ENCODE data around the gene INTS4. TPM values are rescaled to one million over a fixed set of nuclear protein-coding genes. Genes with fewer than 3 reads are reported as not detected.

The INTS4 gene
- total and polyA plus RNA-seq, 2 experiments from 2014 or later = 24.6 to 47.6 TPM

DNA sequence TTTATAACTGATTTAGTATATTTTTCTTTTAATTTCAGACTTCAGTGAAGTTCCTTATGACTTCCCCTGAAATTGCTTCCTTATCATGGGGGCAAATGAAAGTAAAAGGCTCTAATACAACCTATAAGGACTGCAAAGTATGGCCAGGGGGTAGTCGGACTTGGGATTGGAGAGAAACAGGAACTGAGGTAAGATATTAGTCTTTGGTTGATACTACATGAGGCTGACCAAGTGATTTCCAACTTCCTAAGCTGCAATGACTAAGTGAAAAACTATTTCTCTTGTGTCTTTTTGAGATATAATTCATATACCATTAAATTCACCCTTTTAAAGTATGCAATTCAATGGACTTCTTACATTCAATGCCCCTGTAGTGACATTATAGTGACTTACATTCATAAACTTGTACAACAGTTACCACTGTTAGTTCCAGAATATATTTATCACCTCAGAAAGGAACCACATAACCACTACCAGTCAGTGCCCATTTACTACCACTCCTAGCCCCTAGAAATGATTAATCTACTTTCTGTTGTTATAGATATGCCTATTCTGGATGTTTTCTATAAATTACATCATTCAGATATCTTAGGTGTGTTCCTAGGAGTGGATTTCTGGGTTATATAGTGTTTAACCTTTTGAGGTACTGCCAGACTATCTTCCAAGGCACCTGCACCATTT is 151.9 kb downstream of the INTS4 start (continued):
- TF ChIP-seq, protein P1, sequence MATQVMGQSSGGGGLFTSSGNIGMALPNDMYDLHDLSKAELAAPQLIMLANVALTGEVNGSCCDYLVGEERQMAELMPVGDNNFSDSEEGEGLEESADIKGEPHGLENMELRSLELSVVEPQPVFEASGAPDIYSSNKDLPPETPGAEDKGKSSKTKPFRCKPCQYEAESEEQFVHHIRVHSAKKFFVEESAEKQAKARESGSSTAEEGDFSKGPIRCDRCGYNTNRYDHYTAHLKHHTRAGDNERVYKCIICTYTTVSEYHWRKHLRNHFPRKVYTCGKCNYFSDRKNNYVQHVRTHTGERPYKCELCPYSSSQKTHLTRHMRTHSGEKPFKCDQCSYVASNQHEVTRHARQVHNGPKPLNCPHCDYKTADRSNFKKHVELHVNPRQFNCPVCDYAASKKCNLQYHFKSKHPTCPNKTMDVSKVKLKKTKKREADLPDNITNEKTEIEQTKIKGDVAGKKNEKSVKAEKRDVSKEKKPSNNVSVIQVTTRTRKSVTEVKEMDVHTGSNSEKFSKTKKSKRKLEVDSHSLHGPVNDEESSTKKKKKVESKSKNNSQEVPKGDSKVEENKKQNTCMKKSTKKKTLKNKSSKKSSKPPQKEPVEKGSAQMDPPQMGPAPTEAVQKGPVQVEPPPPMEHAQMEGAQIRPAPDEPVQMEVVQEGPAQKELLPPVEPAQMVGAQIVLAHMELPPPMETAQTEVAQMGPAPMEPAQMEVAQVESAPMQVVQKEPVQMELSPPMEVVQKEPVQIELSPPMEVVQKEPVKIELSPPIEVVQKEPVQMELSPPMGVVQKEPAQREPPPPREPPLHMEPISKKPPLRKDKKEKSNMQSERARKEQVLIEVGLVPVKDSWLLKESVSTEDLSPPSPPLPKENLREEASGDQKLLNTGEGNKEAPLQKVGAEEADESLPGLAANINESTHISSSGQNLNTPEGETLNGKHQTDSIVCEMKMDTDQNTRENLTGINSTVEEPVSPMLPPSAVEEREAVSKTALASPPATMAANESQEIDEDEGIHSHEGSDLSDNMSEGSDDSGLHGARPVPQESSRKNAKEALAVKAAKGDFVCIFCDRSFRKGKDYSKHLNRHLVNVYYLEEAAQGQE (IDR thresholded peaks at IDR 0.05; ENCODE audit: unreplicated experiment) = no peak
- TF ChIP-seq NANOG (IDR thresholded peaks at IDR 0.05; ENCODE audit: borderline replicate concordance) (no peak), STAT1 (IDR thresholded peaks at IDR 0.05; ENCODE audit: unreplicated experiment) (no peak), EZH2 (IDR thresholded peaks at IDR 0.05; ENCODE audit: low read depth, unreplicated experiment) (no peak), POLR2AphosphoS5 (IDR thresholded peaks at IDR 0.05; ENCODE audit: low read depth) (no peak)

- ATAC-seq (no peak), DNase-seq (ENCODE audit: low spot score) (no peak)
- peaks cover 4% of the 10 kb centered on the region for H3K9me2 ChIP-seq (ENCODE audit: insufficient read depth)
- no peaks in the 10 kb centered on the region for H3K4me1 Mint-ChIP-seq
- peaks cover 38% of the 10 kb centered on the region for H3K9me3 Mint-ChIP-seq
- H3K27me3 Mint-ChIP-seq (ENCODE audit: insufficient read depth, low read depth, poor library complexity) = no peaks in the 10 kb centered on the region
- no peaks in the 10 kb centered on the region for H3K36me3 ChIP-seq (ENCODE audit: insufficient read depth)
- no peak overlapping the region for H3K4me3 Mint-ChIP-seq
- no peaks in the 10 kb centered on the region for H4K20me1 ChIP-seq (replicated peaks; ENCODE audit: insufficient read depth)
- H3K4me2 ChIP-seq = no peak overlapping the region
- H3K36me3 Mint-ChIP-seq (ENCODE audit: low read depth) = peaks cover 28% of the 10 kb centered on the region
- H3K27me3 ChIP-seq (ENCODE audit: insufficient read depth) = no peaks in the 10 kb centered on the region
- H3F3A ChIP-seq (replicated peaks; ENCODE audit: low read depth) = no peaks in the 10 kb centered on the region
- H3K27ac ChIP-seq (ENCODE audit: low read depth) = no peak overlapping the region
- H3K79me2 ChIP-seq (replicated peaks; ENCODE audit: insufficient read depth) = no peaks in the 10 kb centered on the region
- no peak overlapping the region for H3K27ac Mint-ChIP-seq
- H3K4me1 ChIP-seq (ENCODE audit: insufficient read depth) = no peaks in the 10 kb centered on the region
- H3K4me3 ChIP-seq = no peak overlapping the region
- H2AFZ ChIP-seq = no peak overlapping the region
- TF ChIP-seq JUNB (IDR thresholded peaks at IDR 0.05; ENCODE audit: unreplicated experiment) (no peak), EZH2 (IDR thresholded peaks at IDR 0.05; ENCODE audit: low read depth, unreplicated experiment) (no peak), ZNF331 (CRISPR knock-in tag; IDR thresholded peaks at IDR 0.05; ENCODE audit: low read depth) (no peak), POLR2AphosphoS5 (IDR thresholded peaks at IDR 0.05; ENCODE audit: low read depth) (no peak), NANOG (IDR thresholded peaks at IDR 0.05; ENCODE audit: borderline replicate concordance) (no peak), CREB1 (CRISPR knock-in tag; IDR thresholded peaks at IDR 0.05; ENCODE audit: low read depth) (no peak), STAT1 (IDR thresholded peaks at IDR 0.05; ENCODE audit: unreplicated experiment) (no peak)
- TF ChIP-seq, protein P2, sequence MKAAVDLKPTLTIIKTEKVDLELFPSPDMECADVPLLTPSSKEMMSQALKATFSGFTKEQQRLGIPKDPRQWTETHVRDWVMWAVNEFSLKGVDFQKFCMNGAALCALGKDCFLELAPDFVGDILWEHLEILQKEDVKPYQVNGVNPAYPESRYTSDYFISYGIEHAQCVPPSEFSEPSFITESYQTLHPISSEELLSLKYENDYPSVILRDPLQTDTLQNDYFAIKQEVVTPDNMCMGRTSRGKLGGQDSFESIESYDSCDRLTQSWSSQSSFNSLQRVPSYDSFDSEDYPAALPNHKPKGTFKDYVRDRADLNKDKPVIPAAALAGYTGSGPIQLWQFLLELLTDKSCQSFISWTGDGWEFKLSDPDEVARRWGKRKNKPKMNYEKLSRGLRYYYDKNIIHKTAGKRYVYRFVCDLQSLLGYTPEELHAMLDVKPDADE (IDR thresholded peaks at IDR 0.05) = no peak
- TF ChIP-seq, protein P1 (IDR thresholded peaks at IDR 0.05; ENCODE audit: unreplicated experiment) = no peak
- TF ChIP-seq, protein P3, sequence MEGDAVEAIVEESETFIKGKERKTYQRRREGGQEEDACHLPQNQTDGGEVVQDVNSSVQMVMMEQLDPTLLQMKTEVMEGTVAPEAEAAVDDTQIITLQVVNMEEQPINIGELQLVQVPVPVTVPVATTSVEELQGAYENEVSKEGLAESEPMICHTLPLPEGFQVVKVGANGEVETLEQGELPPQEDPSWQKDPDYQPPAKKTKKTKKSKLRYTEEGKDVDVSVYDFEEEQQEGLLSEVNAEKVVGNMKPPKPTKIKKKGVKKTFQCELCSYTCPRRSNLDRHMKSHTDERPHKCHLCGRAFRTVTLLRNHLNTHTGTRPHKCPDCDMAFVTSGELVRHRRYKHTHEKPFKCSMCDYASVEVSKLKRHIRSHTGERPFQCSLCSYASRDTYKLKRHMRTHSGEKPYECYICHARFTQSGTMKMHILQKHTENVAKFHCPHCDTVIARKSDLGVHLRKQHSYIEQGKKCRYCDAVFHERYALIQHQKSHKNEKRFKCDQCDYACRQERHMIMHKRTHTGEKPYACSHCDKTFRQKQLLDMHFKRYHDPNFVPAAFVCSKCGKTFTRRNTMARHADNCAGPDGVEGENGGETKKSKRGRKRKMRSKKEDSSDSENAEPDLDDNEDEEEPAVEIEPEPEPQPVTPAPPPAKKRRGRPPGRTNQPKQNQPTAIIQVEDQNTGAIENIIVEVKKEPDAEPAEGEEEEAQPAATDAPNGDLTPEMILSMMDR (conservative IDR thresholded peaks at IDR 0.05; ENCODE audit: low read depth in 2 of 2) = no peak
Measured at GRCh38 chr11:77833302-77833701, 161.2 kb downstream of the INTS4 start.

Data from GM23338 (cell line).